Mammary epithelial cell (primary cell): Measurements from ENCODE around the gene MDFIC2.

Experiments
- EZH2 ChIP-seq: IDR thresholded peaks from 2 replicates; pipeline ENCODE4 v1.6.1; 2012; ENCODE audit warnings: low read length, inconsistent platforms, borderline replicate concordance
- TF ChIP-seq, protein P1 (sequence below), 2 donors: IDR thresholded peaks in 1 of 2; conservative IDR thresholded peaks in 1 of 2; 2 replicates each; pipeline ENCODE4 v1.5.1; 2011 to 2012; ENCODE audit warnings: inconsistent platforms in 2 of 2, low read length in 2 of 2, mild to moderate bottlenecking in 2 of 2, control low read depth in 1 of 2, low read depth in 1 of 2; ENCODE audit not compliant: insufficient read depth in 1 of 2; ENCODE audit errors: extremely low read depth in 1 of 2

DNA sequence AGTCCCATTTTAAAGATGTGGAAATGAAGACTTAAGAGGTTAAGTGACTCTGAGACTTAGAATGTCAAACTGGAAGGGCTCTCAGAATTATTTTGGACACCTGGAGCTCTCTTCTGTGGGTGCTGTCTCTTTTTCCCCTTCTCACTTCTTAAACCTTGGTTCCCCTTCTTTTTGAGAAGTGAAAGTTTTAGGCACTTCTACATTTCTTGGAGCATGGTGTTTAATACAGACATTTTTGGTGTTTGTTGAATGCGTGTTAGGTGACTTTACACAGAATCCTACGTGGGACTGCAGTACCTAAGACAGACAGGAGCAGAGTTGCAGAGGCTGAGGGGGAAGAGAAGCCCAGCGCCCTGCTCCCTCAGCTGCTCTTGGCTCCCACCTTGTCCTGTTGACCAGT is 133.3 kb downstream of the MDFIC2 start:
- TF ChIP-seq, protein P1, sequence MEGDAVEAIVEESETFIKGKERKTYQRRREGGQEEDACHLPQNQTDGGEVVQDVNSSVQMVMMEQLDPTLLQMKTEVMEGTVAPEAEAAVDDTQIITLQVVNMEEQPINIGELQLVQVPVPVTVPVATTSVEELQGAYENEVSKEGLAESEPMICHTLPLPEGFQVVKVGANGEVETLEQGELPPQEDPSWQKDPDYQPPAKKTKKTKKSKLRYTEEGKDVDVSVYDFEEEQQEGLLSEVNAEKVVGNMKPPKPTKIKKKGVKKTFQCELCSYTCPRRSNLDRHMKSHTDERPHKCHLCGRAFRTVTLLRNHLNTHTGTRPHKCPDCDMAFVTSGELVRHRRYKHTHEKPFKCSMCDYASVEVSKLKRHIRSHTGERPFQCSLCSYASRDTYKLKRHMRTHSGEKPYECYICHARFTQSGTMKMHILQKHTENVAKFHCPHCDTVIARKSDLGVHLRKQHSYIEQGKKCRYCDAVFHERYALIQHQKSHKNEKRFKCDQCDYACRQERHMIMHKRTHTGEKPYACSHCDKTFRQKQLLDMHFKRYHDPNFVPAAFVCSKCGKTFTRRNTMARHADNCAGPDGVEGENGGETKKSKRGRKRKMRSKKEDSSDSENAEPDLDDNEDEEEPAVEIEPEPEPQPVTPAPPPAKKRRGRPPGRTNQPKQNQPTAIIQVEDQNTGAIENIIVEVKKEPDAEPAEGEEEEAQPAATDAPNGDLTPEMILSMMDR (conservative IDR thresholded peaks at IDR 0.05 in 1 of 2, IDR thresholded peaks at IDR 0.05 in 1 of 2; ENCODE audit: extremely low read depth in 1 of 2, insufficient read depth in 1 of 2, low read depth in 1 of 2, low read length in 2 of 2), result no peak
- TF ChIP-seq EZH2, result no peak
